ENCODE measurements around the gene FARS2. TPM values are rescaled to one million over a fixed set of nuclear protein-coding genes. Genes with fewer than 3 reads are reported as not detected.

FARS2 gene
- total RNA-seq, 4 donors from 2014 or later = 2.6 to 21.9 (median 15.0) TPM

DNA sequence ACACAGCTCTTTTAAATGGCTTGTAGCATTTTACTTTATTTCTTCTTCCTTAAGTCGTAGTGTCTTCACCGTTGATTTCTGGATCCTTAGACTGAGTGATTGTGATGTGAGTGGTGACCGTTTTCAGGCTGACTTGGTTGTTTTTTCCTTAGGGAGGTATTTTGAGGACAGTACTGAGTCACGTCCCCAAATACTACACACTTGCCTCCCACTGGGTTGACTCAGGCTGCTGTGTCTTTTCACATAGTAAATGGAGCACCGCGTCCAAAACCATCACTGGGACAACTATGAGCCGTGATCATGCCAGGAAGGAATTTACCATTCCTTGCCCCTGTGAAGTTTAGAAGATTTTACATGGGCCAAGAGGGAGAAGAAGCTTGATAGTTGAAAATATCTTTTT lies 174.1 kb downstream of the FARS2 start:
- no peaks in the 10 kb centered on the region for H3K36me3 ChIP-seq
- no peak overlapping the region for H3K4me3 ChIP-seq
- H3K27ac ChIP-seq = no peak overlapping the region
- in situ Hi-C loops (cut with MboI; ENCODE audit: low pct_ligation_motif_present in 1 of 4, low pct_unique_long_range_greater_than_20kb in 1 of 4, low sequenced_read_pairs in 3 of 4) = no loop called here
- WGBS, 2 donors (ENCODE audit: low coverage in 1 of 2) = 84 to 86% methylated on average over 6 to 7 of the region's 7 CpGs
- no peaks in the 10 kb centered on the region for H3K9me3 ChIP-seq
- no peaks in the 10 kb centered on the region for H3K27me3 ChIP-seq
- intact Hi-C loops (cut with DNase I; ENCODE audit: low total_unique reads) = no loop called here
- peaks cover 0 to 8% (median 2%) of the 10 kb centered on the region in 4 donors for H3K4me1 ChIP-seq
- no peak for TF ChIP-seq EP300 (IDR thresholded peaks at IDR 0.05; ENCODE audit: low read depth)
- DNase-seq = no peak

DNA sequence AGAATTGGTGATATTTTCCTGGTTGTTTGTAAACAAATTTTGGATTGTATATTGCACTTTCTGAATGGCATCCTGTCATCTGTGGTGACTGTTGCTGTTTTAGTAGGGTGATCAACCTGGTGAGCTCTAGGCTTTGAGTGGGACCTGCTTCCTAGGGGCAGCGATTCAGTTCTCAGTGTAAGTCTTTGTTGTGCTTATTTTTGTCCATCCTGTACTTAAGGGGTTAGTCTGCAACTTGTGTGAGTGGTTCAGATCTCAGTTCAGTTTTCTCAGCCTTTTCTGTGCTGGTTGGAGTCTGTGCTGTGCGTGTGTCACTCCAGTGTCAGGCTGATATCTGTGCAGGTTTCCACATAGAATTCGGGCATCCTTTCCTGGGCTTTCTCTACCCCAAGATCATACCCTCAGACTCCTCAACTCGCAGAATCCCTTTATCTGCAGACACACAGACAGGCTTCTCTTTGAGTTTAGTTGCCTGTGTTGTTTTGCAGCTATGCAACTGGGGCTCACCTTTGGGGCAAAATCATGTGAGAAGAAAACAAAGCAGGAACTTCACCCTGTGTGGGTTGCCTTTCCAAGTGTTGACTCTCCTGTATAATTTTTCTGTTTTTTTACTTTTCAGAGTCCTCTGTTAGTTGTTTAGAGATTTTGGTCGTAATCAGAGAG lies 177.7 kb downstream of the FARS2 start:
- H3K9me3 ChIP-seq = no peaks in the 10 kb centered on the region
- no peak overlapping the region for H3K4me3 ChIP-seq
- H3K27ac ChIP-seq = no peak overlapping the region
- TF ChIP-seq, protein P1, sequence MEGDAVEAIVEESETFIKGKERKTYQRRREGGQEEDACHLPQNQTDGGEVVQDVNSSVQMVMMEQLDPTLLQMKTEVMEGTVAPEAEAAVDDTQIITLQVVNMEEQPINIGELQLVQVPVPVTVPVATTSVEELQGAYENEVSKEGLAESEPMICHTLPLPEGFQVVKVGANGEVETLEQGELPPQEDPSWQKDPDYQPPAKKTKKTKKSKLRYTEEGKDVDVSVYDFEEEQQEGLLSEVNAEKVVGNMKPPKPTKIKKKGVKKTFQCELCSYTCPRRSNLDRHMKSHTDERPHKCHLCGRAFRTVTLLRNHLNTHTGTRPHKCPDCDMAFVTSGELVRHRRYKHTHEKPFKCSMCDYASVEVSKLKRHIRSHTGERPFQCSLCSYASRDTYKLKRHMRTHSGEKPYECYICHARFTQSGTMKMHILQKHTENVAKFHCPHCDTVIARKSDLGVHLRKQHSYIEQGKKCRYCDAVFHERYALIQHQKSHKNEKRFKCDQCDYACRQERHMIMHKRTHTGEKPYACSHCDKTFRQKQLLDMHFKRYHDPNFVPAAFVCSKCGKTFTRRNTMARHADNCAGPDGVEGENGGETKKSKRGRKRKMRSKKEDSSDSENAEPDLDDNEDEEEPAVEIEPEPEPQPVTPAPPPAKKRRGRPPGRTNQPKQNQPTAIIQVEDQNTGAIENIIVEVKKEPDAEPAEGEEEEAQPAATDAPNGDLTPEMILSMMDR (IDR thresholded peaks at IDR 0.05) = no peak
- no peak for TF ChIP-seq POLR2AphosphoS5 (IDR thresholded peaks at IDR 0.05)
- TF ChIP-seq POLR2A (IDR thresholded peaks at IDR 0.05) = no peak
- TF ChIP-seq EP300 (IDR thresholded peaks at IDR 0.05; ENCODE audit: low read depth) = no peak
- H3K4me1 ChIP-seq = peaks cover 0 to 8% (median 2%) of the 10 kb centered on the region in 4 donors
- intact Hi-C loops (cut with DNase I; ENCODE audit: low total_unique reads) (no loop called here), in situ Hi-C loops (cut with MboI; ENCODE audit: low pct_ligation_motif_present in 1 of 4, low pct_unique_long_range_greater_than_20kb in 1 of 4, low sequenced_read_pairs in 3 of 4) (no loop called here)
- no peaks in the 10 kb centered on the region for H3K27me3 ChIP-seq
- no peak for DNase-seq
- H3K36me3 ChIP-seq = no peaks in the 10 kb centered on the region
- WGBS, 2 donors (ENCODE audit: low coverage in 1 of 2) = 79 to 87% methylated on average over 5 of the region's 5 CpGs

- peaks cover 0 to 8% (median 2%) of the 10 kb centered on the region in 4 donors for H3K4me1 ChIP-seq
- DNase-seq = no peak
- H3K27ac ChIP-seq = no peak overlapping the region
- TF ChIP-seq EP300 (IDR thresholded peaks at IDR 0.05; ENCODE audit: low read depth) (no peak), POLR2AphosphoS5 (IDR thresholded peaks at IDR 0.05) (no peak), POLR2A (IDR thresholded peaks at IDR 0.05) (no peak)
- TF ChIP-seq, protein P1 (IDR thresholded peaks at IDR 0.05) = no peak
- intact Hi-C loops (cut with DNase I; ENCODE audit: low total_unique reads) = no loop called here
- H3K9me3 ChIP-seq = no peaks in the 10 kb centered on the region
- no peak overlapping the region for H3K4me3 ChIP-seq
- no peaks in the 10 kb centered on the region for H3K27me3 ChIP-seq
- H3K36me3 ChIP-seq = no peaks in the 10 kb centered on the region
- WGBS, 2 donors (ENCODE audit: low coverage in 1 of 2) = 51 to 68% methylated on average over 3 of the region's 3 CpGs
- in situ Hi-C loops (cut with MboI; ENCODE audit: low pct_ligation_motif_present in 1 of 4, low pct_unique_long_range_greater_than_20kb in 1 of 4, low sequenced_read_pairs in 3 of 4) = no loop called here
These were observed 178.4 kb downstream of the FARS2 start for GRCh38 chr6:5439749-5440148.

GRCh38 chr6:5442319-5442718 lies 181.0 kb downstream of the FARS2 start:
- TF ChIP-seq, protein P1 (IDR thresholded peaks at IDR 0.05) = no peak
- TF ChIP-seq EP300 (IDR thresholded peaks at IDR 0.05; ENCODE audit: low read depth) (no peak), POLR2A (IDR thresholded peaks at IDR 0.05) (no peak), POLR2AphosphoS5 (IDR thresholded peaks at IDR 0.05) (no peak)
- Histone ChIP-seq H3K27ac (no peak overlapping the region), H3K4me1 (peaks cover 0 to 8% (median 2%) of the 10 kb centered on the region in 4 donors), H3K9me3 (no peaks in the 10 kb centered on the region), H3K27me3 (no peaks in the 10 kb centered on the region), H3K4me3 (no peak overlapping the region), H3K36me3 (no peaks in the 10 kb centered on the region)
- no peak for DNase-seq
- intact Hi-C loops (cut with DNase I; ENCODE audit: low total_unique reads) = no loop called here
- WGBS, 2 donors (ENCODE audit: low coverage in 1 of 2) = 88 to 91% methylated on average over 2 of the region's 2 CpGs
- in situ Hi-C loops (cut with MboI; ENCODE audit: low pct_ligation_motif_present in 1 of 4, low pct_unique_long_range_greater_than_20kb in 1 of 4, low sequenced_read_pairs in 3 of 4) = no loop called here

- Histone ChIP-seq H3K27me3 (no peaks in the 10 kb centered on the region), H3K4me3 (no peak overlapping the region), H3K9me3 (no peaks in the 10 kb centered on the region), H3K36me3 (no peaks in the 10 kb centered on the region), H3K4me1 (peaks cover 0 to 8% (median 2%) of the 10 kb centered on the region in 4 donors), H3K27ac (no peak overlapping the region)
- TF ChIP-seq, protein P1 (IDR thresholded peaks at IDR 0.05) = no peak
- TF ChIP-seq POLR2A (IDR thresholded peaks at IDR 0.05) (no peak), EP300 (IDR thresholded peaks at IDR 0.05; ENCODE audit: low read depth) (no peak), POLR2AphosphoS5 (IDR thresholded peaks at IDR 0.05) (no peak)
- DNase-seq = no peak
- intact Hi-C loops (cut with DNase I; ENCODE audit: low total_unique reads) = no loop called here
- in situ Hi-C loops (cut with MboI; ENCODE audit: low pct_ligation_motif_present in 1 of 4, low pct_unique_long_range_greater_than_20kb in 1 of 4, low sequenced_read_pairs in 3 of 4) = no loop called here
- 73 to 87% methylated on average over 1 to 2 of the region's 2 CpGs for WGBS, 2 donors (ENCODE audit: low coverage in 1 of 2)
These were observed 181.6 kb downstream of the FARS2 start for GRCh38 chr6:5442916-5443315.

Measured in transverse colon (tissue), 4 donors.